Measurements from ENCODE around the gene CACNA1C. TPM values are rescaled to one million over a fixed set of nuclear protein-coding genes. Genes with fewer than 3 reads are reported as not detected.

CACNA1C gene
- total RNA-seq, 4 donors from 2014 or later = 0.38 to 2.4 (median 1.4) TPM

DNA sequence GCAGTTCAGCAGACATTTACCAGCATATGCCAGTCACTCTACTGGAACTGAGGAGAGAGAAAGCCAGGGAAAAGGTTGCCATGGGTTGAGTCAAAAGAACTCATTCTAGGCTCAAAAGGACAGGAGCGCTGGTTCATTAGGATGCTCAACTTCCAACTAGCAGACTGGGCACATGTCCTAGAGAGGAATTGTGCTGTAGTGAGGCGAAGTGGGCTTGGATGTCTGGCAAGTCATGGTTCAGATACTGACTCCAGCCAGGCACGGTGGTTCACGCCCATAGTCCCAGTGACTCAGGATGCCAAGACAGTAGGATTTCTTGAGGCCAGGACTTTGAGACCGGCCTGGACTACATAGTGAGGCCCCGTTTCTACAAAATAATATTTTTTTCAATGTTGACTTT, 281.5 kb downstream of the CACNA1C start:
- H3K4me3 ChIP-seq (ENCODE audit: low read depth, poor library complexity, severe bottlenecking) = no peak overlapping the region
- no peak for DNase-seq (ENCODE audit: low spot score in 2 of 2)
- 81 to 87% methylated on average over 6 of the region's 6 CpGs for WGBS, 2 donors
- TF ChIP-seq CTCF (IDR thresholded peaks at IDR 0.05) (no peak), POLR2A (IDR thresholded peaks at IDR 0.05) (no peak)
- intact Hi-C loops (cut with DNase I; ENCODE audit: low total_unique reads) = no loop called here

DNA sequence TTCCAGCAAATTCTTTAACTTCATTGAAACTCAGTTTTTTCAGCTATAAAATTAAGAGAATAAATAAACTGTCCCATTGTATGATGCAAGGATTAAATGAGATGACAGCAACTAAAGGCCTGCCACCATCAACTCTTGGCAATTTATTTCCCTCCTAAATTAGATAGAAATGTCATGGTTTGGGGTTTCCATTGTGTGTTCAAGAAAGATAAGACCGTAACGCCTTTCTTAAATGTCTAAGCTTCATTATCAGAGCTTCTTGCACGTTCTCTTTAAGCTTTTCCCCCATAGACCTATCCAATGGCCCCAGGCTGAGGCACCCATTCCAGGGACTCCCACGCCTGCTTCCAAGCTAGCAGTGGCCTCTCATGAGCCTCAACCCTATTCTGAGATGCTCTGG, 281.9 kb downstream of the CACNA1C start:
- TF ChIP-seq CTCF (IDR thresholded peaks at IDR 0.05) (no peak), POLR2A (IDR thresholded peaks at IDR 0.05) (no peak)
- intact Hi-C loops (cut with DNase I; ENCODE audit: low total_unique reads) = no loop called here
- 81 to 86% methylated on average over 4 of the region's 4 CpGs for WGBS, 2 donors
- H3K4me3 ChIP-seq (ENCODE audit: low read depth, poor library complexity, severe bottlenecking) = no peak overlapping the region
- no peak for DNase-seq (ENCODE audit: low spot score in 2 of 2)

GRCh38 chr12:2335109-2335508, 282.3 kb downstream of the CACNA1C start:
- WGBS, 2 donors = 64 to 67% methylated on average over 5 of the region's 5 CpGs
- no peak for DNase-seq (ENCODE audit: low spot score in 2 of 2)
- intact Hi-C loops (cut with DNase I; ENCODE audit: low total_unique reads) = no loop called here
- TF ChIP-seq CTCF (IDR thresholded peaks at IDR 0.05) (no peak), POLR2A (IDR thresholded peaks at IDR 0.05) (no peak)
- no peak overlapping the region for H3K4me3 ChIP-seq (ENCODE audit: low read depth, poor library complexity, severe bottlenecking)

DNA sequence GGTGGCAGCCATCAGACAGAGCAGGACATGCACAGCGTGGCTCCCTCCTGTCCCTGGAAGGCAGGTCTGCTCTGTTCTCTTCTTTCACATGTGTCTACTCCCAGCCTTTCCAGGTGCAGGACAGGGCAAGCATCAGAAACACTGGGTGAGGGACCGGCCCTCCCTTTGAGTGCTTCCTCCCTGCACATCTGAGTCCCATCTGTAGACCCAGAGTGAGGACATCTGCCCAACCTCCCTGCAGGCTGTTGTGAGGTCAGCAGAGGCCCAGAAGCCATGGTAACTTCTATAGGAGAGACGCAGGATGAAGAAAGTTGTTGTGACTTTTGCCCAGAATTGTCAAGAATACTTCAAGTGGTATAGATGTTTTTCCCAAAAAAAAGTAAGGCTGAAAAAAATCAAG, 282.7 kb downstream of the CACNA1C start:
- H3K4me3 ChIP-seq (ENCODE audit: low read depth, poor library complexity, severe bottlenecking) = no peak overlapping the region
- DNase-seq (ENCODE audit: low spot score in 2 of 2) = no peak
- WGBS, 2 donors = 77 to 81% methylated on average over 3 of the region's 3 CpGs
- intact Hi-C loops (cut with DNase I; ENCODE audit: low total_unique reads) = no loop called here
- TF ChIP-seq POLR2A (IDR thresholded peaks at IDR 0.05) (no peak), CTCF (IDR thresholded peaks at IDR 0.05) (no peak)

GRCh38 chr12:2335916-2336315, 283.1 kb downstream of the CACNA1C start:
- TF ChIP-seq POLR2A (IDR thresholded peaks at IDR 0.05) (no peak), CTCF (IDR thresholded peaks at IDR 0.05) (no peak)
- WGBS, 2 donors = 52 to 53% methylated on average over 3 of the region's 3 CpGs
- H3K4me3 ChIP-seq (ENCODE audit: low read depth, poor library complexity, severe bottlenecking) = no peak overlapping the region
- intact Hi-C loops (cut with DNase I; ENCODE audit: low total_unique reads) = no loop called here
- DNase-seq (ENCODE audit: low spot score in 2 of 2) = no peak

- no peak for DNase-seq (ENCODE audit: low spot score in 2 of 2)
- TF ChIP-seq CTCF (IDR thresholded peaks at IDR 0.05) (no peak), POLR2A (IDR thresholded peaks at IDR 0.05) (no peak)
- intact Hi-C loops (cut with DNase I; ENCODE audit: low total_unique reads) = no loop called here
- H3K4me3 ChIP-seq (ENCODE audit: low read depth, poor library complexity, severe bottlenecking) = no peak overlapping the region
- WGBS, 2 donors = 35 to 60% methylated on average over 5 of the region's 5 CpGs
Observed at GRCh38 chr12:2336409-2336829, 283.6 kb downstream of the CACNA1C start.
